ENCODE results near the gene SLC34A1. TPM values are rescaled to one million over a fixed set of nuclear protein-coding genes. Genes with fewer than 3 reads are reported as not detected.

The SLC34A1 gene
- total RNA-seq, 2 experiments from 2014 or later, result not detected

DNA sequence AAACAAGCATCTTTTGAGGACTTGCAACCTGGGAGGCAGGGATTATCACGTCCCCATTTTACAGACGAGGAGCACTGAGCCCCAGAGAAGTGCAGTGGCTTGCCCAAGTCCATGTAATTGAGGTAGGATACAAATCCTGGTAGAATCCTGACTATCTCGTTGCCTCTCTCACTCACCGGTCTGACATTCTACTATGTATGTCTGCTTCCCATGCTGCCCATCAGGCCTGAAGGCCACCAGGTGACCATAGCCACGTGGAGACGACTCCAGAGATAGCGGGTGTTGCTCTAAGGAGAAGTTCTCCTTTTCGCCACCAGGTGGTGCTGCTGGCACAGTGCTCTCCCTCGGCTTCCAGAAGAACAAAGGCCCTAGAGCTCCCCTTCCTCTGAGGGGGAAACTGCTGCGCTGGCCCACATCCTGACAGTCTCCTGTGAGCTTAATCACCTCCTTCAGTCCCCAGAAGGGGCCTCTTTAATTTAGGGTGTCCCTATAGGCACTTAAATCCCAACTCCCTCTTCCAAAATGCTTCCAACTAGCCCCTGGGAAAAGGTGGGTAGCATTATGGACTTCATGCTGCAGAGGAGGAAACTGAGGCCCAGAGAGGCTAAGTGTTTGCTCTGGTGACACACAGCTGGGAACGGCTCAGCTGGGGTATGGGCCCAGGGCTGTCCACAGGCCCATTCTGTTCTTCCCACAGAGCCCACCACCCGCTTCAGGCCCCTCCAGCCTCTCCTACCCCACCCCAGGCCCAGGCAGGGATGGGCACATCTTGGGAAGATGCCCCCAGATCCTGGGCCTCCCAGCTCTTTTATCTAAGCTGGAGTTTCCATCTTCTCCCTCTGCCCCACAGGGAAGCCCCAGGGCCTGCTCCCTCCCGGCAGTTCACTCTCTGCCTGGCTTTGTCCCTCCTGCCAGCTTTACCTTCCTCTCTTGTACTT lies 6.4 kb downstream of the SLC34A1 start:
- ChIA-PET CTCF (interaction anchor here (0.6 to 13.7 kb wide), 32 partner anchors 11 to 276 kb away, joined by 3 to 203 read pairs (median 5); partner anchors contain the start of genes F12, GRK6, PDLIM7 and PFN3), POLR2A (interaction anchor here (1.2 to 2.7 kb wide), 7 partner anchors 12 to 64 kb away, joined by 5 to 21 read pairs (median 9); partner anchors contain the start of gene PRR7)

- ChIA-PET POLR2A (no interaction called here), CTCF (interaction anchor here (1.0 to 13.7 kb wide), 5 partner anchors 11 to 60 kb away, joined by 4 to 203 read pairs (median 122); partner anchors contain the start of genes PFN3 and PRR7)
These were observed 8.5 kb downstream of the SLC34A1 start for GRCh38 chr5:177392765-177393164.

GRCh38 chr5:177393206-177393765 lies 9.1 kb downstream of the SLC34A1 start:
- ChIA-PET POLR2A (interaction anchor here (0.5 kb wide), 1 partner anchor 70 kb away, joined by 3 read pairs; no protein-coding TSS in a partner anchor), CTCF (interaction anchor here (1.0 to 13.7 kb wide), 4 partner anchors 11 to 59 kb away, joined by 4 to 203 read pairs (median 127); partner anchors contain the start of genes PFN3 and PRR7)

- CTCF ChIA-PET, result interaction anchor here (1.0 to 13.7 kb wide), 4 partner anchors 10 to 59 kb away, joined by 4 to 203 read pairs (median 127); partner anchors contain the start of genes PFN3 and PRR7
- POLR2A ChIA-PET, result interaction anchor here (0.5 to 0.6 kb wide), 2 partner anchors 10 to 69 kb away, joined by 3 read pairs; no protein-coding TSS in a partner anchor
These were observed 9.8 kb downstream of the SLC34A1 start for GRCh38 chr5:177393990-177394389.

DNA sequence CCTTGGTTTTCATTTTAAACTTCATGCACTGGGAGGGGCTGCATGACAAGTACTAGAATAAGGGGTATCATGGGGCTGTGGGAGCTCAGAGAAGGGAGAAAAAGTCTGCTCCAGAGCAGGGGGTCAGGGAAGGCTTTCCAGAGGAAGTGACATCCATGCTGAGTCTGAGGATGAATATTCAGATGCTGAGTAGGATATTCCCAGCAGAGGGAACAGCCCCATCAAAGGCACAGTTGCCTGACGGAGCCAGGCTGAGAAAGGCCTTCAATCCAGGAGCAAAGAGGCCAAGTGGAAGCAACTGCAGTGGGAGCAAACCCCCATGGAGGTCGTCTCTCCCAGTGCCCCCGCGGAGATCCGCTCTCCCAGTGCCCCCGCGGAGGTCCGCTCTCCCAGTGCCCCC lies 11.8 kb downstream of the SLC34A1 start:
- CTCF ChIA-PET, result interaction anchor here (10.3 kb wide), 1 partner anchor 57 kb away, joined by 203 read pairs; the partner anchor contains the start of gene PRR7

GRCh38 chr5:177396807-177397206 lies 12.6 kb downstream of the SLC34A1 start:
- POLR2A ChIA-PET, result no interaction called here

More for the DNA sequence above, 11.8 kb downstream of the SLC34A1 start:
- POLR2A ChIA-PET, result no interaction called here

GRCh38 chr5:177397875-177398390 lies 13.7 kb downstream of the SLC34A1 start:
- ChIA-PET CTCF (no interaction called here), POLR2A (no interaction called here)

More at GRCh38 chr5:177396807-177397206, 12.6 kb downstream of the SLC34A1 start:
- CTCF ChIA-PET, result interaction anchor here (0.9 kb wide), 1 partner anchor 58 kb away, joined by 3 read pairs; no protein-coding TSS in a partner anchor

DNA sequence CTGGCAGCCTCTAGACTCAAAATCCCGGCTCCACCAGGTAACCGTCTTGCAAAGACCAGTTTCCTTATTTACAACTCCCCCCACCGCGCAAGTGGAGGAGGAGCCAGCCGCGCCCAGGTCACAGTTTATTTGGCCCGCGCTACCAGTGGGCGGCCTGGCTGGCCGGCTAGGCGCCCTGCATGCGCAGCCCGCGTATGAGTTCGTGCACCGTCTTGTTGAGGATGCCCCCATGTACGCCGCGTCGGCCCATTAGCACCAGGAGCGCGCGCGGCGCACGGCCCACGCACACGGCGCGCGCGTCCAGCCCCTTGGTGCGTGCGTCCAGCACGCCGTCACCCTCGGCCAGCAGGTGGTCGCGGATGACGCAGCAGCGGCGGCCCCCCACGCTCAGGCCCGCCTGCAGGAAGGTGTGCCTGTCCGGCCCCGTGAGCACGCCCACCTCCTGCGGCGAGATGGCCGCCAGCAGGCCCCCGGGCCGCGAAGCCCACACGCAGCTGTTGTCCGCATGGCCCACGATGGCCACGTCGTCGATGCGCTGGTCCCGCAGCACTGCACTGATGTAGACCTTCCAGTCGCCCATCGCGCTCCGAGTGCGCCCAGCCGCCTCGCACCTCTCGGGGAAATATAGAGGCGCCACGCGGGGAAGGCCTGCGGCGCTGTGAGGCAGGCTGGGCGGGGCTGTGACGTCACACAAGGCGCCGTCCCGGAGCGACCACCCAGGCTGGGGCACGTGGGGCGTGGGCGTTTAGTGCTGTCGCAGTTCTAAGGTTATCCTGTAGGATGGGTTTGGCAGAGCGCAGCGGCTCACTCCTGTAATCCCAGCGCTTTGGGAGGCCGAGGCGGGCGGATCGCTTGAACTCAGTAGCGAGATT lies 16.0 kb downstream of the SLC34A1 start, which contains the start of gene PFN3:
PFN3 (minus strand) TSS at position 665 of the 872 bp plus-strand sequence; CDS start at position 580, 85 bp downstream.
- ChIA-PET CTCF (interaction anchor here (5.5 to 7.9 kb wide), 3 partner anchors 10 to 48 kb away, joined by 122 to 312 read pairs (median 145); partner anchors contain the start of genes GRK6 and PRR7), POLR2A (no interaction called here)

GRCh38 chr5:177402271-177403043 lies 18.2 kb downstream of the SLC34A1 start:
- CTCF ChIA-PET, result interaction anchor here (0.5 to 7.9 kb wide), 23 partner anchors 12 to 277 kb away, joined by 3 to 312 read pairs (median 5); partner anchors contain the start of genes GRK6, MXD3, PDLIM7 and PRELID1

DNA sequence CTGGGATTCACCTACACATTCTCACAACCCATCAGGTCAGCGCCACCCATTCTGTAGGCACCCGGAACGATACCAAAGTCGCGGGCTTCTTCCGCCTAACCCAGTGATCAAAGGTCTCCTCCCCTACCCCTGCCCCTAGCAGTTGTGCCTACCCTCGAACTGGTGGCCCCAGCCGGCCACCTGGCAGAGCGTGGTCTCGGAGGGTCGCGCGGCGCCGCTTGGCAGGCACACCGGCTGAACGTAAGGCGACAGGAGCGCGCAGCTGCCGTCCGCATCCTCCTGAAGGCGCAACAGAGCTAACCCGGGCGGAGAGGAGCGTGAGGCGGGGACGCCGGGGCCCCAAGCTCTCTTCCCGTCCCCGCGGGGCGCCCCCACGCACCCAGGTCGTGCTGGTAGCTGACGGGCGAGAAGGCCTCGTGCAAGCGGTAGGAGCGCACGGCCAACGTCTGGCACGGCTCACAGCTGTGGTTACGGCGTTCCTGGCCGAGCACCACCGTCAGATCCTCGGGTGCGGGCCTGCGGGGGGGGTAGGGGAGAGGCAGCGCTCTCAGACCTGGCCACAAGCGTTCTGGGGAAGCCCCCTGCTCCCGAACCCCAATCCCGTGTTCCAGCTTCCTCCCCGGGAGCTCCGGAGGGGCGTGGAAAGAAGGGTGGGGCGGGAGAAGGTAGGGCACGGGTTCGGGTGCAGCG lies 19.0 kb downstream of the SLC34A1 start:
- ChIA-PET POLR2A (interaction anchor here (0.6 to 5.0 kb wide), 18 partner anchors 13 to 184 kb away, joined by 3 to 55 read pairs (median 4); partner anchors contain the start of genes DBN1, GRK6, LMAN2 and PDLIM7), CTCF (interaction anchor here (0.5 to 7.9 kb wide), 28 partner anchors 12 to 290 kb away, joined by 3 to 312 read pairs (median 6); partner anchors contain the start of genes GRK6, MXD3, PDLIM7 and PRR7)

More at GRCh38 chr5:177402271-177403043, 18.2 kb downstream of the SLC34A1 start:
- POLR2A ChIA-PET, result interaction anchor here (0.8 to 5.0 kb wide), 17 partner anchors 12 to 113 kb away, joined by 3 to 55 read pairs (median 5); partner anchors contain the start of genes GRK6 and PDLIM7

DNA sequence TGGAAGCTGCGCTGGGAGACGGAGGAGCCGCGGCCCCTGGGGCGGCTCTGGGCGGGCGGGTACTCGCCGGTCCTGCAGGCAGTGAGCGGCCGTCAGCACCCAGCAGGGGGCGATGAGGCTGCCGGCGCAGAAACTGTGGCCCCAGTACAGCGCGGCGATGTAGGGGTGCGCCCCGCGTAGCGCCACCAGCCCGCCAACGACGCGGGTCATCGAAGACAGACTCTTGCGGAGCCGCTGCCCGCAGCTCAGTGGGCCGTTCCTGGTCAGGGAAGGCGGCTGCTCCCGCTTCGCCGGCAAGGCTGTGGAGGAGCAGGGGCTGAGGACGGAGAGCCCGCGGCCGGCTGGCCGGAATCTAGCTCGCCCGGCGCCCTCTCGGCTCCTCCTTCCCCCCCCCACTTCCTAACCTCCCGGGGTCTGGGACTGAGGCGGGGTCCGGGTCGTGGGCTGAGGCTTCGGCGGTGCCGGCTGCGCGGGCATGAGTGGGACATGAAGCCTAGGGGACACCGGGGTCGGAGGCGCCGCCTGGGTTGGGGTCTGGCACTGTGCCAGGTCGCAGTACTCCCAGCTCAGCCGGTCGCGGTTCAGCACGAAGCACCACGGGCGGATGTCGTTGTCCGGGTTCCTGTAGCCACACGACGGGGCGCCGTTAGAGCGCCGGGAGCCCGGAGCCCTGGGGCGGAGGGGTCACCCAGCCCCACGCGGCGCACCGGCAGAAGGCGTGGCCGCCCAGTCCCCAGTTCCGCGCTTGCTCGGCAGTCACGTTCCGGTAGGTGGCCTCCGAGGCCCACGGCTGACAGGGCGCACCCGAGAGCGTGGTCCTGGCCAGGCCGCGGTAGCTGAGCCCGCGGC lies 19.8 kb downstream of the SLC34A1 start:
- ChIA-PET POLR2A (interaction anchor here (0.6 to 5.0 kb wide), 19 partner anchors 10 to 183 kb away, joined by 3 to 55 read pairs (median 5); partner anchors contain the start of genes DBN1, GRK6, LMAN2 and PDLIM7), CTCF (interaction anchor here (0.6 to 7.9 kb wide), 31 partner anchors 11 to 291 kb away, joined by 3 to 312 read pairs (median 5); partner anchors contain the start of genes GRK6, MXD3, PDLIM7 and PRR7)

DNA sequence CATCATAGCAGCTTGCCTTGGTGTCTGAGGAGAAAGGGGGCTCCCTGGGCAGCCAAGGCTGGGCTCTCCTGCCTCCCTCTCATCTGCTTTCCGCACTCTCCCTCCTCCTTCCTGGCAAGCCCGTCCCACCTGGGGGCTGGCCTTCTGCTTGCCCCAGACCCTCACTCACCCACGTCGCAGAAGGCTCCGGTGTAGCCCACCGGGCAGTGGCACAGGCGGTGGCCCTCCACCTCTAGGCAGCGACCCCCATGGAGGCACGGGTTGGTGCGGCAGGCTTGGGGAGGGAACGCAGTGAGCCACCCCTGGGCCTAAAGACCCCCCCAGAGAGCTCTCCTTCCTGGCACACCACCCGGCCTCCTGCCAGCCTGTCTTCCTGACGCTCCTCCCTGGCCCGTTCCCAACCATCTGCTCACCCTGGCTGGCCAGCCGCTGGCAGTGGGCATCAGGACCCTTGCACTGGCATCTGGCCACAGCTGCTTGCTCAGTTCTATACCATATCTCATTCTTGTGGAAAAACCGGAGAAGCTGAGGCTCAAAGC lies 20.5 kb downstream of the SLC34A1 start:
- ChIA-PET POLR2A (interaction anchor here (0.6 to 5.0 kb wide), 12 partner anchors 10 to 93 kb away, joined by 3 to 55 read pairs (median 9); partner anchors contain the start of genes DBN1, GRK6 and PDLIM7), CTCF (interaction anchor here (0.8 to 7.9 kb wide), 23 partner anchors 11 to 115 kb away, joined by 3 to 312 read pairs (median 8); partner anchors contain the start of genes GRK6, MXD3, PDLIM7 and PRR7)

- POLR2A ChIA-PET, result interaction anchor here (0.6 to 5.0 kb wide), 6 partner anchors 16 to 50 kb away, joined by 3 to 55 read pairs (median 28); partner anchors contain the start of gene GRK6
- CTCF ChIA-PET, result interaction anchor here (0.8 to 7.9 kb wide), 13 partner anchors 10 to 114 kb away, joined by 3 to 312 read pairs (median 23); partner anchors contain the start of genes GRK6, PDLIM7 and PRR7
These were observed 21.1 kb downstream of the SLC34A1 start for GRCh38 chr5:177405312-177405711.

- CTCF ChIA-PET, result interaction anchor here (4.3 to 7.9 kb wide), 4 partner anchors 10 to 42 kb away, joined by 54 to 312 read pairs (median 134); partner anchors contain the start of genes GRK6 and PRR7
- POLR2A ChIA-PET, result interaction anchor here (3.1 to 5.0 kb wide), 2 partner anchors 22 to 42 kb away, joined by 16 to 55 read pairs; partner anchors contain the start of gene GRK6
These were observed 21.6 kb downstream of the SLC34A1 start for GRCh38 chr5:177405805-177406204.

Data from activated CD8-positive, alpha-beta memory T cell treated with anti-CD3 and anti-CD28 coated beads for 36 hours (primary cell).